NCI-H345 treated with DMSO at 0.1 percent for 48 hours (cell line): ENCODE measurements around the gene BAAT.
A peak's percentile ranks its signal among the peaks of the same experiment; 100 is the strongest.

Experiments used
- DNase-seq: peaks from one replicate; lab custom pipeline; 2025; ENCODE audit not compliant: unreplicated experiment; lab: John Stamatoyannopoulos, UW

The BAAT gene

DNA sequence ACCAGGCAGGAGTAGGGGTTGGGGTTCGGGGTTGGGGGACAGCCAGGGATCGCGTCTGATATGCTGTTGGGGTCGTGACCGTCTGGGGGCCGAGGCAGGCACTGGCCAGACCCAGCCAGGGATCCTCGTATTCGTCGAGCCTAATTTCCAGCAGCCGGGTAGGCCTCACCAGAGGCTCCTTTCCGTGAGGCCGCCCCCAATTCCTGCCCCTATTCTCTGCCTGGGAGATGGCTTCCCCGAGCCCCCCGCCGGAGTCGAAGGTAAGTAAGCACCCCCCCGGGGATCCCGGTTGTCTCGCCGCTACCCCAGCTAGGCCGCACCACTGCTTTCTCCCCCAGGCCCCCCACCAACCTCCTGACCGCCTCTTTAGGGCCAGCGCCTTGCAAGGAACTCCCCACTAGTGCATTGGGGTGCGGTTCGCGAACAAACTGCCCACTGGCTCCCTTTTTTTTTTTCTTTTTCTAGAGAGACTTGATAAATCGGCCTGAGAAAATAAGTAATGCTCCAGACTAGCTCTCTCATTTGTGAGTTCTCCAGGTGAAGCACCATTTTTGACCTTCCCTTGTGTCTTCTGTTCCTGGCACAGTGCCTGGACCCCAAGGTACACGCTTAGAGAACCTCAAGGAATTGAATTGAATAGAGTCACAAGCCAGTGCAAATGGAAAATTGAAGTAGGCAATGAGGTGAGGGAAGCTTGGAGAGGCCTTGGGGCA, 14.3 kb upstream of the BAAT start:
- DNase-seq: no peak

DNA sequence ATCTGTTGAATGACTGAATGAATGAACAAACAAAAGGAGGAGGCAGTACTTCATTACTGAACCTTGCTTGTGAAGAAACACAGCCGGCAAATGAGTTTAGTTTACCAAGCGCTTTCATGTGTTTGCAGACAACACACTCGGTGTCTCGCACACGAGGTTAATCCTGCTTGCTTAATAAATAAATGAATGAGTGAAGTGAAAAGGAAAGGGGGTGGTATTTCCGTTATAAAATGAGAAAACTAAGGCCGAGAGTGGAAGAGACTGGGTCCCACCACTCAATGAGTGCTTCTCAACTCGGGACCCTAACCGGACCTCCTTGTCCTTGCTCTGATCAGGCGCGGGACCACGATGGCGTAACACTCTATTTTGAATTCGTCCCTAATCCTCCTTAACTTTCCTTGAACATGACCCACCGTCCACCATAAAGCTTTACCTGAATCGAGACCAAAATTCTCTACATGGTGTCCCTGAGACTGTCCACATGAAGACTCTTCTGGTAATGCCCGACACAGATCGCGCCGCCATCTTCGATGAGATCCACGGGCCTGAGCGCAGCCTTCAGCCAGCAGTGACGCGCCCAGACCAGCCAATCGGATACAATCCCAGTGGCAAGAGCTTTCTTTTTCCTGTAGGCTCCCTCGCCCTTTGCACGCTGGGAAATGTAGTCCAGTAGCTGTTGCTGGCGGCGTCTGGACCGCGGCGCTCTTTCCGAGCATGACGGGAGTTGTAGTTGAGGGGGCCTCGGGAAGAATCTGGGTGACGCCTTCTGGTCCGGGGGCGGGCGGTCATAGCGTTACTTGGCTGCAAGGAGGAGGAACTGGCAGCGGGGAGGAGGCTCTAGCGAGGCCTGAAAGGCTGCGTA, 13.5 kb upstream of the BAAT start, which contains the start of the genes MRPL50 and ZNF189:
Gene MRPL50 (minus strand): TSS at position 551 of the 862 bp plus-strand sequence. CDS start 26 bp downstream, at position 525.
Gene ZNF189 (plus strand): TSS at position 784 of the 862 bp plus-strand sequence. CDS start 306 bp downstream, outside the sequence.
- peak; percentile 99 for DNase-seq

DNA sequence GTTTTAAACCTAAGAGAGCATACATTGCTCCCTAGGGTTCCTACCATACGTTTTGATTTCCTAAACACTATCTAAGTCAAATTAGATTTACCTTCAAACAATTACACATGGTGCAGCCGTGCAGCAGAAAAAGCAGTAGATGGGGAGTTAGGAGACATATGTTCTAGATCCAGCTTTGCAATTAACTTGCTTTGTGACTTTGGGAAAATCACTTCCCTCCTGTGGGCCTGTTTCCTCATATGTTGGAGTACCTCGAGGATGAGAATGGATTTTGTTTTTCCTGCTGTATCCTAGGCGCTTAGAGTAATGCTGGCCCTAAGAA, 12.9 kb upstream of the BAAT start:
- DNase-seq: no peak

DNA sequence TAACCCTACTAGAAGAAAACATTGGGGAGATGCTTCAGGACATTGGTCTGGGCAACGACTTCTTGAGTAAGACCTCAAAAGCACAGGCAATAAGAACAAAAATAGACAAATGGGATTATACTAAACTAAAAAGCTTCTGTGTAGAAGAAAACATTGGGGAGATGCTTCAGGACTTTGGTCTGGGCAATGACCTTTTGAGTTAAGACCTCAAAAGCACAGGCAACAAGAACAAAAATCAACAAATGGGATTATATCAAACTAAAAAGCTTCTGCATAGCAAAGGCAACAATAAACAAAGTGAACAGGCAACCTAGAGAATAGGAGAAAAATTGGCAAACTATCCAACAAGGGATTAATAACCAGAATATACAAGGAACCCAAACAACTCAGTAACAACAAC, 9.9 kb upstream of the BAAT start:
- no peak for DNase-seq

DNA sequence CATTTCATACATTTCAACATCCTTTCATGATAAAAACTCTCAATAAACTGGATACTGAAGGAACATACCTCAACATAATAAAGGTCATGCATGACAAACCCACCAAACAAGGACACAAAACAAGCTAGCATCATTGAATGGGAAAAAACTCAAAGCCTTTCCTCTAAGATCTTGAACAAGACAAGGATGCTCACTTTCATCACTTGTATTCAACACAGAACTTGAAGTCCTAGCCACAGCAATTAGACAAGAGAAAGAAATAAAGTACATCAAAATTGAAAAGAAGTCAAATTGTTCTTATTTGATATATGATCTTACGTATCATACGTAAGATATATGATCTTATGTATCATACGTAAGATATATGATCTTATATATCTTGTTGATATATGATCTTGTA, 8.3 kb upstream of the BAAT start:
- no peak for DNase-seq

DNA sequence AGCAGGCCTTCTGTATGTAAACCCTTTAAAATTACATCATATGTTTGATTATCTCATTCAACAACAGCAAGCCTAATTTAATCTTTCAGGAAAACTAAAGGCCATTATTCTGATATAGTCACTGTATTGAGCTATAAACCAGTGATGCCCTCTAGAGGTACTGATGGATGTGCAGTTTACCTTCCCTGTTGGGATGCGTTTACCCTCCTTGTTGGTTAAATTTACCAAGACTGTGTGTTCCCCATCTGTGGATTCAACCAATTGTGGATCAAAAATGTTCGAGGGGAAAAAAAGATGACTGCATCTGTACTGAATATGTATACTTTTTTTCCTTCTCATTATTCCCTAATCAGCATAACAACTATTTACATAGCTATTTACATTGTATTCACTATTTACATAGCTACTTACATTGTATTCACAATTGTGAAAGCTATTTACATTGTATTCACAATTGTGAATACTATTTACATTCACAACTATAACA, 3.7 kb upstream of the BAAT start:
- DNase-seq: peak; percentile 33

DNA sequence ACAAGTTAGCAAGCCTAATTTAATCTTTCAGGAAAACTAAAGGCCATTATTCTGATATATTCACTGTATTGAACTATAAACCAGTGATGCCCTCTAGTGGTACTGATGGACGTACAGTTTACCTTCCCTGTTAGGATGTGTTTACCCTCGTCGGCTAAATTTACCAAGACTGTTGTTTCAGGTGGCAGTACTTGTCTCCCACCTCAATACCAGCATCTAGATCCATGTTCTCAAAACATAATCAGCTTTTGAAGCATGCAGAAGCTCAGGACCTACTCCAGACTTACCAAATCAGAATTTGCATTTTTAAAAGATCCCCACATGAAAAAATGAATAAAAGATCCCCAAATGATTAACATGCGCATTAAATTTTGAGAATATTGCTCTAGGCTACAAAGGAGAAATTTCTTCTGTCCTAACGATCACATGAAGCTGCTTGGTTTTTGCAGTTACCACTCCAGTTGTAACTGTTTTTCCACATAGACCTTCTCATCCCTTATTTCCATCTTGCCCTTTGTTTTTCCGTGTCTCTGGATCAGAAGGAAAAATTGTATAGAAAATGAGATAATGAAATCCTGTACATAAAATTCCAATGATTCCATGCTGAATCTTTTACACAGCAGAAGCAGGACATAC, 3.2 kb upstream of the BAAT start:
- peak; percentile 89 for DNase-seq

DNA sequence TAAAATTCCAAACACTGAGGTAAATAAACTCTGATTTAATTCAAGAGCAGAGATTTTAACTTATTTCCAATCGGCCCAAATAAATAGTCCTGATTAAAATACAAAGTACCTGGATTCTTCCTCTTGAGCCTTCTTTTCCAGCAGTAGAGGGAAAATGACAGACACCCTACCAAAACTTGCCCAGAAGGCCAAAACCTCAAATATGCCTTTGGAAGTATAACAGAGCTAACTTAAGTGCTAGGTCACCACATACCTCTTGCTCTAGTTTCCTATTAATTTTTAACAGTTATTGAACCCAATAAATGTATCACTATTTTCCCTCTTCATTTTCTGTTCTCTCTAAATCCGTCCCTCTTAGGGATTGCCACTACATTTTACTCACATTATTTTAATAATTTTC, 1.4 kb downstream of the BAAT start:
- no peak for DNase-seq

DNA sequence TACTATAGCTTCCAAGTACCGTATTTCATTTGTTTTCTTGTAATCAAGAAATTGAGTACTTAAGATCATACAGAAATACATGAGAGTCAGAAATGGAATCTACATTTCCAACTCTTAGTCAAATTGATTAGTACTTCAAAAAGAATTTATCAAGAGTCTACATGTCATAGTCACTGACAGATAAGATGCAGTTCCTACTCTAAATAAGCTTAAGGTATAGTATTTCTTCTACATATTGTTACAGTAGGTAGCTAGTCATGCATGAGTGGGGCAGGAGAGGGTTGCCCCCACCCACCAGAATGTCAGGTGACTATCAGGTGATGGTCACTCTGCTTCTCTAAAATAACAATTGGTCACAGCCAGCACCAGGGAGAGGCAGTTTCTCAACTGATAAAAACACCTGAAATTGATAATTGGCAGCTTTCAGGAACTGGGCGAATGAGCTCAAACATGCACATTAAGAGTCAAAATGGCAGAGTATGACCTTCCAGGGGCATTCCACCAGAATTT, 2.9 kb downstream of the BAAT start:
- no peak for DNase-seq

DNA sequence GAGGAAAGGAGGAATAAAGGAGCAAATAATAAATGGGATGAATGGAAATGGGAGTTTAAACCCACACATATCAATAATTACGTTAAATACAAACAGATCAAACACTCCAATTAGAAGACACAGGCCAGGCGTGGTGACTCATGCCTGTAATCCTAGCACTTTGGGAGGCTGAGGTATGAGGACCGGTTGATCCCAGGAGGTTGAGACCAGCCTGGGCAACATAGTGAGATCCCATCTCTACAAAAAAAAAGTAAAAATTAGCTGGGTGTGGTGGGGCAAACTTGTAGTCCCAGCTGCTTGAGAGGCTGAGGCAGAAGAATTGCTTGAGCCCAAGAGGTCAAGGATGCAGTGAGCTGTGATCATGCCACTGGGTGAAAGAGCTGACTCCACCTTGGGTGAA, 3.7 kb downstream of the BAAT start:
- no peak for DNase-seq

DNA sequence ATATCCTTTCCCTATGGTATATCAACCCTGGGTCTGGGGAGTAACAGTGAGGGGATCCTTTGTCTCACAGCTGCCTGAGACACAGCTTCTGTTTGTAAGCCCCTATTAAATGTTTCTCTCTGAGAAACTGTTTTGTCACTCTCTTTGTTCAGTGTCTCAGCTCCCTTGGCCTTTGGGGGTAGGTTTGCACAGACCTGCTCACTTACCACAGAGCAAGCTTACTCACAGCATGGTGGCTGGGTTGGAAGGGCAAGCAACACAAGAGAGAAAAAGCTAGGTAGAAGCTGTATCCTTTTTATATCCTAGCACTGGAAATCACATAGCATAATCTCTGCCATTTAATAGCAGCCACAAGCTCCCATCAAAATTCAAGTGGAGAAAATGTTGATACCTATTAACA, 4.5 kb downstream of the BAAT start:
- DNase-seq: no peak

DNA sequence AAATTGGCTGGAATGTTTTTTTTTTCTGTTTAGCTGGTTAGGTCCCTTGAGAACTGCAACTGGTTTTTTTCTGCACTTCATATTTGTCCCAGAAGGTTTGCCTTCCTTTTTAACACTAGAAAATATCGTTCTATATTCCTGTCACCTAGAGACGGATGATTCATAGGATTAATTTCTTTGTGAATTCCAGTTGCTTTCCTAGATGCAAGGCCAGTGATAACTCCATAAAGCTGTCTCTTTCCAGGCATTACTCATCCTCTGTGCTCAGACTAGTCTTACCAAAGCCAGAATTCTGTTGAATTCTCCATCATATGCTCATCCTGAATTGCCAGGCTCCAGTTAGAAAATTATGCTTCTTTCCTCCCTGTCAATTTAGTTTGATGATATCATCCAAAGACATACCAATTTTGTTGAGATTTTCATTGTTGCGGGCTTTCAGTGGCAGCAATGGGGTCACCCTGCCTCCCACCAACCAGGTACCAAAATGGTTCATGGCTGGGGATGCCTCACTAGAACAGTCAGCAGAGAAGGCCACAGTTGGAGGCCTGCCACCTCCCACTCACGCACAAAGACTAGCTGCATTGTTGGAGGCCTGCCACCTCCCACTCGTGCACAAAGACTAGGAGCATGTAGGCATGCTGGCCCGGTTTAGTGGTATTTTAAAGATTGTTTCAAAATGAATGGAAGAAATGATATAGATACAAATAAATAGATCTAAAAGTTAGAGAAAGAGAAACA, 8.5 kb downstream of the BAAT start:
- no peak for DNase-seq

DNA sequence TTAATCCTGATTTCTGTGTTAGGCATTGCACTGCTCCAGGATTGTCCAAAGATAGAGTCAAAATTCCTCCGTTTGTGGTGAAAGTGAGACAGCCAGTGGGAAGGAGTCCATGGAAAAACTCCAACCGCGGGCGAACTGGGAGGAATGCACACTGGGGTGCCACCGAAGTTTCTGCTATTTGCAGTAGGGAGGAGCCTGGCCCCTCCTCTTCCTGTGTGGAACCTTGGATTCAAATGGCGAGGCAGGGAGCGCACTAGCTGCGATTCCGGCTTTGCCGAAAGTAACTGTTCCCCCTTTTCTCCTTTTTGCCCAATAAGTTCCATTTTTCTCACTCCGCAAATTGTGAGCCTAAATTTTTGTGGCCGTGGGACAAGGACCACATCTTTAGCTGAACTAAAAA, 9.3 kb downstream of the BAAT start:
- DNase-seq: no peak

DNA sequence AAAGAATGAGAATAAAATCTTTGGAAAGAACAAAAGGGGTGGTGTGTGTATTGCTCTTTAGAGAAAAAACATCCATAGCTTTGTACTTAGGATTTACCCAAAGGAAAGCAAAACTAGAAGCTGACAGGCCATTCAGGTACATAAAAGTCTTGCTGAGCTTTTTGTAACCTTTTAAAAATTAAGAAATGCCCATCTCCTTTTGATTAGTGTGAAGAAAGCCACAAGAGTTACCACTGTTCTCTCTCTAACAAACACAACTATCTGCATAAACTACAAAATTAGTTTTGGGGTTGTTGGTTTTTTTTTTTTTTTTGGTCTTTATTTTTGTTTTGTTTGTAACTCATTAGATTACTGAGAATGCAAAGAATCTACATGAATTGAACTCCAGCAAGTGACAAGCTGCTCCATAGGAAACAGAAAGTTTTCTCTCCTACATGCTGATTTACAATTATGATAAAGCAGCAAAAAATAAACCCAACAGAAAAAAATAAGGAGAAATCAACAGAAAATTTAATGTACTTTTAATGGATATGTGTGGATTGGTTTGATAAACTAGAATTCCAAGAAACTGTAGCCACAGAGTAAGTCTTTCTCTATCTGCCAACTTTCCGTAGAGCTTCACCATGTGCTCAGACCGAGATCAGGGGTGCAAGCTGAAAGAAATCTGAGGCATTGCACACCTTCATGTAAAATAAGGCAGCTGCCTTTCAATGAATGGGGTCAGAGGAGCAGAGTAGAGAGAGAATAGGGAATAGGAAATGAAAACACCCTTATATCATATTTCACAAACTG, 12.3 kb downstream of the BAAT start:
- no peak for DNase-seq

DNA sequence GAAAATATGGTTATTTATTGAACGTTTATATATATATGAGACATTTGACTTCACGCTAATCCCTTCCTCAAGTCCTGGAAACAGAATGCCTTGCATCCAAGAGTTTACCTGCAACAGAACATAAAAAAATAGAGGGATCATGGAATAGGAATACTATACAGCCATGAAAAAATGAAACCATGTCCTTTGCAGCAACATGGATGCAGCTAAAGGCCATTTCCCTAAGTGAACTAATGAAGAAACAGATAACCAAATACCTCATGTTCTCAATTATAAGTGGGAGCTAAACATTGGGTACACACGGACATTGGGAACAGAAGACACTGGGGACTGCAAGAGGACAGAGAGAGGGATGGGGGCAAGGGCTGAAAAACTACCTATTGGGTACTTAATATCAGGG, 13.0 kb downstream of the BAAT start:
- no peak for DNase-seq

DNA sequence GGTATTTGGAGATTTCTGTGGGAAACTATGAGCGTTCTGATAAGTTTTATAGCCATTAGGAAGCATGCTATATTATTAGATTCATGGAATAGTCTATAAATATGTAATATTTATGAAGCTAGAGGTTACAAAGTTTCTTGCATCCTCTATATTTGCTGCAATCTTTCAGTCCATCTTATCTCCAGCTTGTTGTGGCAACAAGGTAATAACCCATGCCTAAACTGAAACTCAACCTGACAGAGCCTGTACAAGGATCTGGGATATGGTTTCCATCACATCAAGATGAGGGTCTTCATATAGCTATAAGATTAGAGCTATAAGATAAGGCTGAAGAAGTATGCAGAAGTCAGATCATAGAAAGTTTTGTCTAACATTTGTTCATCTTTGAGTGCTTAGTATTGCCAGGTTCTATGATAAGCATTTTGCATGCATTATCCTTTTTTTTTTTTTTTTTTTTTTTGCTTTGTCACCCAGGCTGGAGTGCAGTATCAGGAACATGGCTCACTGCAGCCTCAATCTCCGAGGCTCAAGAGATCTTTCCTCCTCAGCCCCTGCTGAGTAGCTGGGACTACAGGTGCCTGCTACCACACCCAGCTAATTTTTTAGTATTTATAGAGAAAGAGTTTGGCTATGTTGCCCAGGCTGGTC, 14.8 kb downstream of the BAAT start:
- DNase-seq: no peak

DNA sequence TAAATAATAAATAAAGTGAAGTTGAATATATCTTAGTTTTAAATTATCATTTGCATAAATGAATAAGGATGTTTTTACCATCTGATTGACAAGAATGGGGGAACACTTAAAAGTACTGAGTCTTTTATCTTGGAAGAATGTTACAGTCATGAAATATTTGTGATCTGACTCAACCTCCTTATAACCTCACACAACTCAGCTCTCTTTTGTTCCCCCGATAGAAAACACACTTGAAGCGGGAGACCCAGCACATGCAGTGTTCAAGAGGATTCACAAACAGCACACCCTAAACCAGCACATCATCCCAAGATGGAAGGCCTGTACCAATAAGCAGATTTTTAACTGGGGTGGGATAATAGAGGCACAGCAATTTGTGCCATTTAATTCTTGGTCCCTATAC, 15.5 kb downstream of the BAAT start:
- no peak for DNase-seq

DNA sequence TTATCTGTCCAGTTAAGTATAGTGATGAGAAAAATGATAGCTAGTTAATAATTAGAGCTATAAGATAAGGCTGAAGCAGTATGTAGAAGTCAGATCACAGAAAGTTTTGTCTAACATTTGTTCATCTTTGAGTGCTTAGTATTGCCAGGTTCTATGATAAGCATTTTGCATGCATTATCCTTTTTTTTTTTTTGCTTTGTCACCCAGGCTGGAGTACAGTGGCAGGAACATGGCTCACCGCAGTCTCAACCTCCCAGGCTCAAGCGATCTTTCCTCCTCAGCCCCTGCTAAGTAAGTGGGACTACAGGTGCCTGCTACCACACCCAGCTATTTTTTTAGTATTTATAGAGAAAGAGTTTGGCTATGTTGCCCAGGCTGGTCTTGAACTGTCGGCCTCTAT, 17.5 kb downstream of the BAAT start:
- DNase-seq: no peak

DNA sequence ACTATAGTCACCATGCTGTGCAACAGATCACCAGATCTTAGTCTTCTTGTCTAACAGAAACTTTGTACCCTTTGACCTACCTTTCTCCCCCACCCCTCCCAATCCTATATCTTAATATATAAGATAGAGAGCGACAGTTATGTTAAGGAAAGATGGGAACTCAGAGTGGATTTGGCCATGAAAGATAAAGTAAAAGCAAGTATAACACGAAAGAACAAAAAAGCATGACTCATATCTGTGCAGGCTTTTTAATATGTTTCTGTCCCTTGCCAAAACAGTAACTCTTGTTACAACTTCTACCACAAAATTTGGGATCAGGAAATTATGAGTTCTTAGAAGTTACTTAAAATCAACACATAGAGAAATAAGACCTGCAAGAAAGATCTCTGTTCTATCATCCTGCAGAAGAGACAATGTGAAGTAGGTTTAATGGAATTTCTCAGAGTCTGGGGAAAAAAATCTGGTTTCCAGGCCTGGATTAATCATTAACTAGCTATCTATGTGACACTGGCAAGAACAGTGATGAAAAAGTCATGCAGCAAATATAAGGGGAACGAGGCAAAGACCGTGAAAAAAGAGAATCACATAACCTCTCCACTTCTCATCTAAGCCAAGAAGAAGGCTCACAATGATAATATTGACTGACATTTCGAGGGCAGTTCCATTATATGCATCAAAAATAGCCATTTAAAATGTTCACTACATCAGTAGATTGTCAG, 18.6 kb downstream of the BAAT start:
- no peak for DNase-seq
